NCI-H82 treated with DMSO at 0.1 percent for 48 hours (cell line): ENCODE data around the gene CHCHD6.

Experiments
- DNase-seq: peaks from one replicate; lab custom pipeline; 2025; ENCODE audit not compliant: unreplicated experiment; lab: John Stamatoyannopoulos, UW

Gene CHCHD6

GRCh38 chr3:126989316-126990023 lies 285.4 kb downstream of the CHCHD6 start:
- DNase-seq: no peak

- DNase-seq: no peak
Observed at GRCh38 chr3:126990024-126990700, 286.1 kb downstream of the CHCHD6 start.

GRCh38 chr3:126990890-126991289 lies 286.9 kb downstream of the CHCHD6 start:
- peak; percentile 23 for DNase-seq

GRCh38 chr3:126991366-126992200 lies 287.5 kb downstream of the CHCHD6 start:
- DNase-seq: no peak

GRCh38 chr3:126992216-126992615 lies 288.2 kb downstream of the CHCHD6 start:
- no peak for DNase-seq

GRCh38 chr3:126992776-126993175 lies 288.7 kb downstream of the CHCHD6 start:
- DNase-seq: no peak

GRCh38 chr3:126993436-126993835 lies 289.4 kb downstream of the CHCHD6 start:
- DNase-seq: no peak

- DNase-seq: no peak
Observed at GRCh38 chr3:126994661-126995245, 290.7 kb downstream of the CHCHD6 start.

GRCh38 chr3:126995254-126995780 lies 291.3 kb downstream of the CHCHD6 start:
- DNase-seq: no peak

- DNase-seq: no peak
Observed at GRCh38 chr3:126995926-126996512, 292.0 kb downstream of the CHCHD6 start.

- DNase-seq: no peak
Observed at GRCh38 chr3:126996905-126997304, 292.9 kb downstream of the CHCHD6 start.

GRCh38 chr3:126997455-126998038 lies 293.5 kb downstream of the CHCHD6 start:
- no peak for DNase-seq

- DNase-seq: no peak
Observed at GRCh38 chr3:126998320-126998719, 294.3 kb downstream of the CHCHD6 start.

- DNase-seq: no peak
Observed at GRCh38 chr3:126998728-126999127, 294.7 kb downstream of the CHCHD6 start.

GRCh38 chr3:126999383-126999782 lies 295.3 kb downstream of the CHCHD6 start:
- DNase-seq: no peak

GRCh38 chr3:127000119-127000518 lies 296.1 kb downstream of the CHCHD6 start:
- no peak for DNase-seq

GRCh38 chr3:127000761-127001160 lies 296.7 kb downstream of the CHCHD6 start:
- no peak for DNase-seq

- no peak for DNase-seq
Observed at GRCh38 chr3:127001486-127002194, 297.6 kb downstream of the CHCHD6 start.
